H1 (cell line): ENCODE measurements around the gene C2. TPM values are rescaled to one million over a fixed set of nuclear protein-coding genes. Genes with fewer than 3 reads are reported as not detected.

Experiments used
- CTCF ChIA-PET: fragments of 300-600 bp; sonication (Branson Sonifier 250); formaldehyde crosslinking; loops from one replicate; lab custom pipeline; 2021; ENCODE audit not compliant: partially characterized antibody; lab: Charles Lee
- POLR2A ChIA-PET: fragments of 300-600 bp; sonication (Branson Sonifier 250); formaldehyde crosslinking; loops from one replicate; lab custom pipeline; 2021; ENCODE audit warnings: inconsistent platforms; ENCODE audit not compliant: partially characterized antibody; lab: Charles Lee
- DNase-seq, 2 experiments: peaks; one replicate each; pipeline versions ENCODE4 v3.0.0 to v3.0.0-alpha.2; 2010 to 2022; ENCODE audit warnings: low spot score in 2 of 2, low read depth in 1 of 2, mixed read lengths in 1 of 2
- FAIRE-seq: peaks from 2 replicates; lab custom pipeline; 2011; peaks lifted over from hg19 to GRCh38; lab: Jason Lieb, UNC
- H2AFZ ChIP-seq: 2 replicates; pipeline ENCODE4 v1.8.1; 2012; ENCODE audit warnings: low read length, inconsistent platforms
- H2AK5ac ChIP-seq: 2 replicates; pipeline ENCODE4 v1.6.1; 2013; ENCODE audit warnings: low read depth, low read length
- H2BK120ac ChIP-seq: replicated peaks from 2 replicates; pipeline ENCODE3; 2013; ENCODE audit warnings: low read depth, low read length, inconsistent platforms
- H2BK12ac ChIP-seq: 2 replicates; pipeline ENCODE4 v1.6.1; 2013; ENCODE audit warnings: low read depth, low read length
- H2BK15ac ChIP-seq: 2 replicates; pipeline ENCODE4 v1.6.1; 2013; ENCODE audit warnings: low read length
- H2BK20ac ChIP-seq: 2 replicates; pipeline ENCODE4 v1.6.1; 2013; ENCODE audit warnings: low read length
- H2BK5ac ChIP-seq: 2 replicates; pipeline ENCODE4 v1.6.1; 2013; ENCODE audit warnings: low read depth, low read length
- H3K14ac ChIP-seq: 2 replicates; pipeline ENCODE4 v1.6.1; 2013; ENCODE audit warnings: inconsistent platforms; ENCODE audit not compliant: insufficient read length
- H3K18ac ChIP-seq: 2 replicates; pipeline ENCODE4 v1.6.1; 2013; ENCODE audit warnings: low read length; ENCODE audit errors: extremely low read depth
- H3K23ac ChIP-seq: 2 replicates; pipeline ENCODE4 v1.6.1; 2013; ENCODE audit warnings: inconsistent platforms; ENCODE audit not compliant: insufficient read length
- H3K23me2 ChIP-seq: 2 replicates; pipeline ENCODE4 v1.6.1; 2013; ENCODE audit warnings: low read depth, low read length
- H3K27ac ChIP-seq: 2 replicates; pipeline ENCODE4 v1.6.1; 2011; ENCODE audit warnings: low read depth, low read length, inconsistent platforms
- H3K27me3 ChIP-seq, 4 experiments: replicated peaks in 1 of 4; 1 replicate in 1 of 4; 2 replicates in 3 of 4; pipeline versions ENCODE4 v1.6.1 to v1.8.1; 2011 to 2013; ENCODE audit warnings: low read length in 3 of 4, mild to moderate bottlenecking in 3 of 4, inconsistent platforms in 2 of 4, mixed read lengths in 2 of 4, moderate library complexity in 1 of 4; ENCODE audit not compliant: control insufficient read depth in 3 of 4, insufficient read depth in 3 of 4; ENCODE audit errors: extremely low read depth in 1 of 4
- H3K36me3 ChIP-seq, 4 experiments: 2 replicates each; pipeline versions ENCODE4 v1.6.1 to v1.8.1; 2011 to 2013; ENCODE audit warnings: mild to moderate bottlenecking in 4 of 4, low read length in 3 of 4, moderate library complexity in 2 of 4, control low read depth in 1 of 4, inconsistent platforms in 1 of 4; ENCODE audit not compliant: insufficient read depth in 4 of 4, control insufficient read depth in 2 of 4
- H3K4ac ChIP-seq: replicated peaks from 2 replicates; pipeline ENCODE3; 2013; ENCODE audit warnings: low read length, low read depth, mixed read lengths, inconsistent platforms; ENCODE audit not compliant: insufficient read length
- H3K4me1 ChIP-seq, 4 experiments: replicated peaks in 1 of 4; 1 replicate in 1 of 4; 2 replicates in 3 of 4; pipeline versions ENCODE4 v1.6.1 to v1.8.1; 2011 to 2013; ENCODE audit warnings: low read length in 3 of 4, inconsistent platforms in 2 of 4, mixed read lengths in 1 of 4; ENCODE audit not compliant: insufficient read depth in 4 of 4, control insufficient read depth in 3 of 4
- H3K4me2 ChIP-seq, 2 experiments: 2 replicates each; pipeline versions ENCODE4 v1.6.1 to v1.8.1; 2011 to 2013; ENCODE audit warnings: low read depth in 2 of 2, low read length in 2 of 2, control low read depth in 1 of 2, inconsistent platforms in 1 of 2, mild to moderate bottlenecking in 1 of 2; ENCODE audit not compliant: insufficient read depth in 1 of 2
- H3K4me3 ChIP-seq, 4 experiments: fragments of 200-600, 300-600 bp in 1 of 4; sonication (generic), shearing (Covaris generic), sonication (Bioruptor Twin) in 1 of 4; 2 replicates each; pipeline versions ENCODE4 v1.5.1 to v1.8.1; 2011 to 2016; ENCODE audit warnings: low read length in 4 of 4, low read depth in 3 of 4, control low read depth in 2 of 4, inconsistent platforms in 2 of 4, mild to moderate bottlenecking in 2 of 4, mixed read lengths in 1 of 4, moderate library complexity in 1 of 4; ENCODE audit not compliant: insufficient read depth in 2 of 4; ENCODE audit errors: extremely low read depth in 1 of 4
- H3K56ac ChIP-seq: replicated peaks from 2 replicates; pipeline ENCODE3; 2013; ENCODE audit warnings: low read depth, mild to moderate bottlenecking, mixed read lengths, low read length, inconsistent platforms; ENCODE audit not compliant: insufficient read length
- H3K79me1 ChIP-seq: 2 replicates; pipeline ENCODE4 v1.6.1; 2013; ENCODE audit warnings: low read depth, low read length, control low read depth
- H3K79me2 ChIP-seq, 2 experiments: 2 replicates each; pipeline versions ENCODE4 v1.6.1 to v1.8.1; 2012 to 2013; ENCODE audit warnings: low read length in 2 of 2, mild to moderate bottlenecking in 2 of 2, inconsistent platforms in 1 of 2; ENCODE audit not compliant: insufficient read depth in 2 of 2, control insufficient read depth in 1 of 2
- H3K9ac ChIP-seq, 4 experiments: replicated peaks in 1 of 4; 1 replicate in 1 of 4; 2 replicates in 3 of 4; pipeline versions ENCODE4 v1.6.1 to v1.8.1; 2011 to 2013; ENCODE audit warnings: low read depth in 3 of 4, low read length in 3 of 4, control low read depth in 2 of 4, mild to moderate bottlenecking in 2 of 4, moderate library complexity in 2 of 4, inconsistent platforms in 1 of 4; ENCODE audit errors: extremely low read depth in 1 of 4
- H3K9me3 ChIP-seq, 2 experiments: 2 replicates each; pipeline versions ENCODE4 v1.6.1 to v1.8.1; 2012 to 2013; ENCODE audit warnings: mild to moderate bottlenecking in 2 of 2, moderate library complexity in 2 of 2, control low read depth in 1 of 2, inconsistent platforms in 1 of 2, low read depth in 1 of 2, low read length in 1 of 2, mixed read lengths in 1 of 2; ENCODE audit not compliant: insufficient read depth in 2 of 2
- H4K20me1 ChIP-seq, 2 experiments: replicated peaks in 1 of 2; 2 replicates each; pipeline versions ENCODE3 to v1.8.1; 2011 to 2013; ENCODE audit warnings: inconsistent platforms in 2 of 2, low read length in 2 of 2, mild to moderate bottlenecking in 1 of 2; ENCODE audit not compliant: insufficient read depth in 2 of 2, control insufficient read depth in 1 of 2
- H4K5ac ChIP-seq: 2 replicates; pipeline ENCODE4 v1.6.1; 2013; ENCODE audit warnings: low read length, low read depth, mixed read lengths, inconsistent platforms; ENCODE audit not compliant: insufficient read length
- H4K8ac ChIP-seq: 2 replicates; pipeline ENCODE4 v1.8.0; 2013; ENCODE audit warnings: mild to moderate bottlenecking, moderate library complexity, low read length, inconsistent platforms; ENCODE audit not compliant: insufficient read depth; ENCODE audit errors: extremely low read depth
- H4K91ac ChIP-seq: replicated peaks from 2 replicates; pipeline ENCODE3; 2013; ENCODE audit warnings: low read length, mixed read lengths, inconsistent platforms; ENCODE audit not compliant: insufficient read length
- CHD2 ChIP-seq: IDR thresholded peaks from 2 replicates; pipeline ENCODE4 v1.6.1; 2012; ENCODE audit warnings: low read length, improper control_type of control experiment
- EGR1 ChIP-seq: IDR thresholded peaks from 2 replicates; pipeline ENCODE4 v1.6.1; 2011; ENCODE audit warnings: low read depth, low read length, borderline replicate concordance
- EP300 ChIP-seq, 2 experiments: IDR thresholded peaks; 1 replicate in 1 of 2; 2 replicates in 1 of 2; pipeline ENCODE4 v1.6.1; 2011 to 2012; ENCODE audit warnings: low read depth in 2 of 2, low read length in 2 of 2, mild to moderate bottlenecking in 2 of 2, borderline replicate concordance in 1 of 2, inconsistent platforms in 1 of 2, moderate library complexity in 1 of 2
- EZH2 ChIP-seq: fragments of 200-600 bp; sonication (generic); IDR thresholded peaks from 2 replicates; pipeline ENCODE4 v1.7.1; 2012; ENCODE audit warnings: low read depth, mild to moderate bottlenecking, moderate library complexity, low read length, inconsistent platforms; ENCODE audit not compliant: severe bottlenecking
- GABPA ChIP-seq: IDR thresholded peaks from 2 replicates; pipeline ENCODE4 v1.6.1; 2011; ENCODE audit warnings: mild to moderate bottlenecking, low read length, moderate library complexity, borderline replicate concordance; ENCODE audit not compliant: insufficient read depth
- NRF1 ChIP-seq: IDR thresholded peaks from 2 replicates; pipeline ENCODE4 v1.6.1; 2011; ENCODE audit warnings: mild to moderate bottlenecking, low read depth, low read length, improper control_type of control experiment
- SP1 ChIP-seq: IDR thresholded peaks from 2 replicates; pipeline ENCODE4 v1.6.1; 2011; ENCODE audit warnings: low read depth, low read length
- WGBS, 2 experiments: shearing (Covaris generic) in 1 of 2; methylation state at CpG; one replicate each; pipeline versions ENCODE4 v1.1.6 to v1.1.7; 2013 to 2015; ENCODE audit warnings: low lambda C conversion rate in 2 of 2, mixed read lengths in 2 of 2, inconsistent platforms in 1 of 2, low coverage in 1 of 2, missing lambda C conversion rate in 1 of 2; ENCODE audit not compliant: insufficient replicate concordance in 2 of 2, insufficient coverage in 1 of 2, insufficient read length in 1 of 2; ENCODE audit errors: extremely low coverage in 1 of 2, missing lambda C conversion rate in 1 of 2; 5-methylcytosine and 5-hydroxymethylcytosine counted together
- polyA plus RNA-seq, 7 experiments: library from polyadenylated mRNA; depleted of rRNA in 3 of 7; stranded (reverse) in 5 of 7; unstranded in 2 of 7; fragments of >200 nt in 5 of 7; fragments of 200-250 nt in 2 of 7; gene quantifications; 1 replicate in 5 of 7; 2 replicates in 1 of 7; 4 replicates in 1 of 7; pipeline versions ENCODE4 v1.2.1 to v1.2.3, GENCODE V29; 2011 to 2013; ENCODE audit warnings: missing spikeins in 2 of 7, mixed read lengths in 2 of 7
- total RNA-seq: library from RNA; stranded (reverse); fragmentation: NEBNext Ultra II Directional; extraction: Animal tissue kit (Norgen Biotek cat#: 25700); gene quantifications from 2 replicates; pipeline ENCODE4 v1.2.1, GENCODE V29; 2021
- TF ChIP-seq, protein P1 (sequence below): IDR thresholded peaks from 2 replicates; pipeline ENCODE4 v1.6.1; 2011; ENCODE audit warnings: low read length, improper control_type of control experiment

Gene C2
- total and polyA plus RNA-seq, 2 of the 8 experiments (the other 6 are each of a cell fraction or from before 2014, with no cell fraction given), result 0.26 to 0.38 TPM

DNA sequence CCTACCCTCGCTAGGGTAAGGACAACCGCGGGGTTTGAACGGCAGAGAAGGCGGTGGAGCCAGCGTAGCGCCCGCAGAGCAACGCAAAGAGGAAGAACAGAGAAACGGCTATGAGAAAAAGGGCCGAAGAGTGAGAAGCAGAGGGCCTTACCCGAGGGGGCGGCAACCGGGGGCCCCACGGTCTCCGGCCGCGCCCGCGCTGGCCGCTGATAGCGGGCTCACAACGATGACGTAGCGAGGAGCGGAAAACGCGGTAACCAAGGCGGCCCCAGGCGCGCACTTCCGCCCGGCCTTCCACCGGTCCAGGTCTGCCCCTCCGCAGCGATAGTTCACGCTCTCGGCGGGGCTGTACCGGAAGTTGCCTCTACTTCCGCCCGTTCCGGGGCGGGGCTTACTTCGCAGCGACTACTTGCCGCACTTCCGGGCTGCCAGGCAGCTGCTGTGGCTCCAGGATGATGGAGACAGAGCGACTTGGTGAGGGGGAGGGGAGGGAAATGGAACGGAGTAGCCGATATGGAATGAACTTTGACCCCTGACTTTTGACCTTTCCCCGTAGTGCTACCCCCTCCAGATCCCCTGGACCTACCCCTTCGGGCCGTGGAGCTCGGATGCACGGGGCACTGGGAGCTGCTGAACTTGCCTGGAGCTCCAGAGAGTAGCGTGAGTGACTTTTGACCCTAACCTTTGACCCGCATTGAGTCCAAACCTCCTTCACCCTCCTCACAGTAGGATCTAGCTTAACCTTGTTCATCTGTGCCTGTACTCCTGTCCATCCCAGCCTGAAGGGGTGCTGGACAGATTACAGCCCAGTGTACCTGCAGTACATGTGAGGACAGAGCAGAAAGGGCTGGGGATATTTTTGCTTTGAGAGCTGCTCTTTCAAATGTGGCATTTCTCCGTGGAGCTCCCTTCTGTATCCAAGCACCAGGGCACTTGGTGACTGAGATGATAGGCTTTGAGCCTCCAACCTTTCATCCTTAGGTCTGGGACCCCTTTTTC lies 31.5 kb downstream of the C2 start, which contains the start of the genes NELFE and SKIC2:
NELFE (minus strand) TSS at position 231 of the 999 bp plus-strand sequence. CDS start 525 bp downstream, outside the sequence.
SKIC2 (plus strand) TSS at position 435 of the 999 bp plus-strand sequence; CDS start at position 453, 18 bp downstream.
- 2% methylated on average over 50 of the region's 59 CpGs; no CpG with 5 or more reads in 1 of the 2 experiments for WGBS, 2 experiments
- peak; percentile 94 to 97 for DNase-seq
- POLR2A ChIA-PET, result interaction anchor here (0.8 to 16.4 kb wide), 19 partner anchors 9 to 417 kb away, joined by 3 to 279 read pairs (median 3); partner anchors contain the start of genes BAG6, CFB, DDX39B and DXO
- peak within 1 kb of the TSS; percentile 66 for H4K5ac ChIP-seq
- H3K23me2 ChIP-seq, result peaks cover 10% of the 10 kb centered on the region
- peak within 1 kb of the TSS; percentile 5; the same call in 1 of the 2 replicates for H2BK15ac ChIP-seq
- peak within 1 kb of the TSS; percentile 88; the same call in 1 of the 2 replicates for H4K8ac ChIP-seq
- H4K91ac ChIP-seq, result peak within 1 kb of the TSS; percentile 90
- no peak within 1 kb of the TSS for H2BK20ac ChIP-seq
- H2AFZ ChIP-seq, result peak within 1 kb of the TSS; percentile 93
- H3K27me3 ChIP-seq, result no peaks in the 10 kb centered on the region
- H3K79me2 ChIP-seq, result peaks cover 0 to 24% of the 10 kb centered on the region in 2 experiments; a peak in 3 of 4 replicates
- H3K4me1 ChIP-seq, result peaks cover 0 to 6% (median 3%) of the 10 kb centered on the region in 4 experiments; a peak in 3 of 7 replicates
- peak within 1 kb of the TSS; percentile 86 to 99 for H3K4me2 ChIP-seq
- H3K14ac ChIP-seq, result no peak within 1 kb of the TSS
- H3K4ac ChIP-seq, result peak within 1 kb of the TSS; percentile 63
- H3K9me3 ChIP-seq, result no peaks in the 10 kb centered on the region
- H3K79me1 ChIP-seq, result peaks cover 5% of the 10 kb centered on the region
- H3K23ac ChIP-seq, result no peak within 1 kb of the TSS
- H4K20me1 ChIP-seq, result peaks cover 0 to 2% of the 10 kb centered on the region in 2 experiments
- peak within 1 kb of the TSS; percentile 66 for H3K18ac ChIP-seq
- H3K27ac ChIP-seq, result peak within 1 kb of the TSS; percentile 78
- CTCF ChIA-PET, result interaction anchor here (0.8 to 4.0 kb wide), 8 partner anchors 7 to 187 kb away, joined by 3 to 20 read pairs (median 4); partner anchors contain the start of gene CFB
- H3K56ac ChIP-seq, result no peak within 1 kb of the TSS
- H3K9ac ChIP-seq, result peak within 1 kb of the TSS; percentile 75 to 87 (median 86)
- no peak for FAIRE-seq
- H2BK12ac ChIP-seq, result 0 out of 2 replicates have a peak within 1 kb of the TSS, but pooled peaks have one; percentile 72
- peaks cover 5 to 55% (median 43%) of the 10 kb centered on the region in 4 experiments; a peak in 7 of 8 replicates for H3K36me3 ChIP-seq
- H2AK5ac ChIP-seq, result no peak within 1 kb of the TSS
- H2BK5ac ChIP-seq, result peak within 1 kb of the TSS; percentile 79
- H2BK120ac ChIP-seq, result no peak within 1 kb of the TSS
- peak within 1 kb of the TSS; percentile 96 to 99 (median 98) for H3K4me3 ChIP-seq
- TF ChIP-seq, protein P1, sequence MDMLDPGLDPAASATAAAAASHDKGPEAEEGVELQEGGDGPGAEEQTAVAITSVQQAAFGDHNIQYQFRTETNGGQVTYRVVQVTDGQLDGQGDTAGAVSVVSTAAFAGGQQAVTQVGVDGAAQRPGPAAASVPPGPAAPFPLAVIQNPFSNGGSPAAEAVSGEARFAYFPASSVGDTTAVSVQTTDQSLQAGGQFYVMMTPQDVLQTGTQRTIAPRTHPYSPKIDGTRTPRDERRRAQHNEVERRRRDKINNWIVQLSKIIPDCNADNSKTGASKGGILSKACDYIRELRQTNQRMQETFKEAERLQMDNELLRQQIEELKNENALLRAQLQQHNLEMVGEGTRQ, result no peak
- TF ChIP-seq EZH2 (no peak), EGR1 (peak; percentile 95), SP1 (peak; percentile 79), NRF1 (no peak), GABPA (peak; percentile 98), EP300 (IDR thresholded peaks at IDR 0.05; ENCODE audit: borderline replicate concordance in 1 of 2, low read depth in 2 of 2, low read length in 2 of 2) (0 out of 3 replicates have a peak, but pooled peaks of 1 of the 2 experiments have one; percentile 59), CHD2 (peak; percentile 80)
